ENCODE data around the gene SAMD4B. TPM values are rescaled to one million over a fixed set of nuclear protein-coding genes. Genes with fewer than 3 reads are reported as not detected.
A peak's percentile ranks its signal among the peaks of the same experiment; 100 is the strongest.

The SAMD4B gene
- total and polyA plus RNA-seq, 2 of the 8 experiments (the other 6 are each of a cell fraction or from before 2014, with no cell fraction given): 137 to 158 TPM

GRCh38 chr19:39341719-39342604 is at the start of gene SAMD4B (continued):
- TF ChIP-seq SIX5 (IDR thresholded peaks at IDR 0.05; ENCODE audit: low read depth, low read length) (no peak), SIN3A (conservative IDR thresholded peaks at IDR 0.05 in 1 of 2, IDR thresholded peaks at IDR 0.05 in 1 of 2; ENCODE audit: low read depth in 1 of 2, low read length in 2 of 2) (peak in 1 of 2 experiments; percentile 79; a peak in 2 of 4 replicates), MAFK (IDR thresholded peaks at IDR 0.05; ENCODE audit: low read depth, low read length) (no peak; the same call in 1 of the 2 replicates), SUZ12 (IDR thresholded peaks at IDR 0.05; ENCODE audit: low read length) (no peak), PHF8 (conservative IDR thresholded peaks at IDR 0.05; ENCODE audit: low read depth, low read length) (peak; percentile 79), ATF2 (IDR thresholded peaks at IDR 0.05; ENCODE audit: low read length) (no peak), KDM5A (IDR thresholded peaks at IDR 0.05; ENCODE audit: low read length) (peak; percentile 33; the same call in 1 of the 2 replicates), FOSL1 (IDR thresholded peaks at IDR 0.05; ENCODE audit: insufficient read depth, low read depth, low read length) (no peak), SP2 (IDR thresholded peaks at IDR 0.05; ENCODE audit: low read length) (peak; percentile 38; the same call in 1 of the 2 replicates), KDM1A (IDR thresholded peaks at IDR 0.05; ENCODE audit: borderline replicate concordance, low read length) (no peak), SAP30 (IDR thresholded peaks at IDR 0.05; ENCODE audit: insufficient read depth, insufficient replicate concordance, low read length) (peak; percentile 92), CBX8 (IDR thresholded peaks at IDR 0.05; ENCODE audit: borderline replicate concordance, low read depth, low read length) (no peak), SP1 (IDR thresholded peaks at IDR 0.05; ENCODE audit: low read depth, low read length) (peak; percentile 89), YY1 (IDR thresholded peaks at IDR 0.05; ENCODE audit: low read depth, low read length) (no peak), RNF2 (IDR thresholded peaks at IDR 0.05; ENCODE audit: borderline replicate concordance, low read depth, low read length, missing control alignments, poor library complexity, severe bottlenecking) (no peak), HDAC2 (IDR thresholded peaks at IDR 0.05; ENCODE audit: borderline replicate concordance in 1 of 2, low read depth in 2 of 2, low read length in 2 of 2) (peak in 1 of 2 experiments; percentile 58; a peak in 2 of 4 replicates), CREB1 (IDR thresholded peaks at IDR 0.05) (peak; percentile 79), GABPA (IDR thresholded peaks at IDR 0.05; ENCODE audit: borderline replicate concordance, insufficient read depth, low read length) (peak; percentile 83; the same call in 1 of the 2 replicates), RXRA (IDR thresholded peaks at IDR 0.05; ENCODE audit: insufficient read depth, low read depth, low read length) (no peak), JUND (IDR thresholded peaks at IDR 0.05; ENCODE audit: low read length) (no peak)

Data from H1 (cell line).